ENCODE measurements around the gene FGG.

- TF ChIP-seq, protein P1, sequence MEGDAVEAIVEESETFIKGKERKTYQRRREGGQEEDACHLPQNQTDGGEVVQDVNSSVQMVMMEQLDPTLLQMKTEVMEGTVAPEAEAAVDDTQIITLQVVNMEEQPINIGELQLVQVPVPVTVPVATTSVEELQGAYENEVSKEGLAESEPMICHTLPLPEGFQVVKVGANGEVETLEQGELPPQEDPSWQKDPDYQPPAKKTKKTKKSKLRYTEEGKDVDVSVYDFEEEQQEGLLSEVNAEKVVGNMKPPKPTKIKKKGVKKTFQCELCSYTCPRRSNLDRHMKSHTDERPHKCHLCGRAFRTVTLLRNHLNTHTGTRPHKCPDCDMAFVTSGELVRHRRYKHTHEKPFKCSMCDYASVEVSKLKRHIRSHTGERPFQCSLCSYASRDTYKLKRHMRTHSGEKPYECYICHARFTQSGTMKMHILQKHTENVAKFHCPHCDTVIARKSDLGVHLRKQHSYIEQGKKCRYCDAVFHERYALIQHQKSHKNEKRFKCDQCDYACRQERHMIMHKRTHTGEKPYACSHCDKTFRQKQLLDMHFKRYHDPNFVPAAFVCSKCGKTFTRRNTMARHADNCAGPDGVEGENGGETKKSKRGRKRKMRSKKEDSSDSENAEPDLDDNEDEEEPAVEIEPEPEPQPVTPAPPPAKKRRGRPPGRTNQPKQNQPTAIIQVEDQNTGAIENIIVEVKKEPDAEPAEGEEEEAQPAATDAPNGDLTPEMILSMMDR (IDR thresholded peaks at IDR 0.05) = no peak
- no peak for TF ChIP-seq EP300 (IDR thresholded peaks at IDR 0.05)
Observed at GRCh38 chr4:154640999-154641398, 28.5 kb upstream of the FGG start.
